Right atrium auricular region (tissue), 2 donors: ENCODE data around the gene SLFN14. TPM values are rescaled to one million over a fixed set of nuclear protein-coding genes. Genes with fewer than 3 reads are reported as not detected.

ENCODE experiments used
- DNase-seq: peaks from one replicate; pipeline ENCODE4 v3.0.0-alpha.2; 2019; ENCODE audit warnings: low spot score
- H3K27ac ChIP-seq, 2 donors: fragments of 200-600 bp; sonication (generic); 1 replicate in 1 of 2; 2 replicates in 1 of 2; pipeline ENCODE4 v1.5.1; 2016 to 2019
- H3K27me3 ChIP-seq, 2 donors: fragments of 200-600 bp; sonication (generic); one replicate each; pipeline versions ENCODE4 v1.5.1 to v1.6.0; 2017 to 2019
- H3K36me3 ChIP-seq: fragments of 200-600 bp; sonication (generic); one replicate; pipeline ENCODE4 v1.5.1; 2016
- H3K4me1 ChIP-seq, 2 donors: fragments of 200-600 bp; sonication (generic); one replicate each; pipeline versions ENCODE4 v1.5.1 to v1.6.0; 2017 to 2019
- H3K4me3 ChIP-seq, 2 donors: fragments of 200-600 bp; sonication (generic); 1 replicate in 1 of 2; 2 replicates in 1 of 2; pipeline ENCODE4 v1.5.1; 2017 to 2019; ENCODE audit warnings: mild to moderate bottlenecking in 1 of 2, moderate library complexity in 1 of 2
- H3K9me3 ChIP-seq, 2 donors: fragments of 200-600 bp; sonication (generic); one replicate each; pipeline ENCODE4 v1.5.1; 2019
- total RNA-seq, 2 donors: library from RNA; depleted of rRNA; stranded (reverse); fragments of >200 nt; gene quantifications; one replicate each; pipeline ENCODE4 v1.1.0, GENCODE V29; 2016
- TF ChIP-seq, protein P1 (sequence below), 2 donors: fragments of 200-600 bp; sonication (generic); IDR thresholded peaks; one replicate each; pipeline ENCODE4 v1.5.1; 2019; ENCODE audit warnings: antibody characterized with exemption in 2 of 2

The SLFN14 gene
- total RNA-seq: not detected

DNA sequence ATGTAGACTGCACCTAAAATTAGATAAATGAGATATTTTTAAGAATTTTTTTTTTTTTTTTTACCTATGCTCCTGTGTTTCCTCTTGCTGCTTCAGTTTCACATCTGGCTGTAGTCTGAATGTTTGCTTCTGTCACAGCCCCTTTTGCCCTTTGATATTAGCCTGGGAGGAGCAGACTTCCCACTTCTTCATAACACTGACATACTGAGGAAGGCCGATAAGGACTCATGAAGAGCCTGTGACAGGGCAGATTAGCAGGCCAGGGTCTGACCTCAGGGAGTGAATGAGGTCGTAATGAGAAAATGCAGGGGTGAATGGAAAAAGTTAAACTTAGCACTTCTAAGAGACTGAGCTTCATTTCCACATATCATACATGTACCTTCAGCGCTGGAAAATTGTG lies at the start of gene SLFN14:
Gene SLFN14, minus strand, starts transcription at position 117 of the 400 bp plus-strand sequence. CDS start 2,757 bp downstream, outside the sequence.
- Histone ChIP-seq H3K36me3 (no peaks in the 10 kb centered on the region), H3K4me3 (no peak within 1 kb of the TSS), H3K27ac (no peak within 1 kb of the TSS), H3K4me1 (no peaks in the 10 kb centered on the region), H3K9me3 (no peaks in the 10 kb centered on the region), H3K27me3 (no peaks in the 10 kb centered on the region)
- DNase-seq: no peak
- TF ChIP-seq, protein P1, sequence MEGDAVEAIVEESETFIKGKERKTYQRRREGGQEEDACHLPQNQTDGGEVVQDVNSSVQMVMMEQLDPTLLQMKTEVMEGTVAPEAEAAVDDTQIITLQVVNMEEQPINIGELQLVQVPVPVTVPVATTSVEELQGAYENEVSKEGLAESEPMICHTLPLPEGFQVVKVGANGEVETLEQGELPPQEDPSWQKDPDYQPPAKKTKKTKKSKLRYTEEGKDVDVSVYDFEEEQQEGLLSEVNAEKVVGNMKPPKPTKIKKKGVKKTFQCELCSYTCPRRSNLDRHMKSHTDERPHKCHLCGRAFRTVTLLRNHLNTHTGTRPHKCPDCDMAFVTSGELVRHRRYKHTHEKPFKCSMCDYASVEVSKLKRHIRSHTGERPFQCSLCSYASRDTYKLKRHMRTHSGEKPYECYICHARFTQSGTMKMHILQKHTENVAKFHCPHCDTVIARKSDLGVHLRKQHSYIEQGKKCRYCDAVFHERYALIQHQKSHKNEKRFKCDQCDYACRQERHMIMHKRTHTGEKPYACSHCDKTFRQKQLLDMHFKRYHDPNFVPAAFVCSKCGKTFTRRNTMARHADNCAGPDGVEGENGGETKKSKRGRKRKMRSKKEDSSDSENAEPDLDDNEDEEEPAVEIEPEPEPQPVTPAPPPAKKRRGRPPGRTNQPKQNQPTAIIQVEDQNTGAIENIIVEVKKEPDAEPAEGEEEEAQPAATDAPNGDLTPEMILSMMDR (IDR thresholded peaks at IDR 0.05): no peak

DNA sequence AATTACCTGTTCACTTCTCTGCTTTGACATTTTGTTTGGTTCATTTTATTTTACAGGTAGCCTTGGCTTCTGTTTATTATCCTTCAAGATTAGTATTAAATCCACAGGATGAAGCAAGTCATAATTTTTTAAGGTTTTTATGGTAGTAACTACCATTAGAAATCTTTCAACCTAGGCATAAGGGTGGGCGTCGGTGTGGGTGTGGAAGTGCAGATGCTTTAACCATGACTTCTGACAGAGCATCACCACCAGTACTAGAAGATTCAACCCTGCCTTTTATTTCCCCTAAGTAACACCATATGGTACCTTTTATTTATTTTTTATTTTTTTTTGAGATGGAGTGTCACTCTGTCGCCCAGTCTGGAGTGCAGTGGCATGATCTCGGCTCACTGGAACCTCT lies 49.2 kb upstream of the SLFN14 start:
- peaks cover 50% of the 10 kb centered on the region for H3K36me3 ChIP-seq
- no peak for DNase-seq
- no peak overlapping the region for H3K27ac ChIP-seq
- TF ChIP-seq, protein P1 (IDR thresholded peaks at IDR 0.05): no peak
- H3K9me3 ChIP-seq: no peaks in the 10 kb centered on the region
- H3K4me3 ChIP-seq: no peak overlapping the region
- no peaks in the 10 kb centered on the region for H3K4me1 ChIP-seq
- no peaks in the 10 kb centered on the region for H3K27me3 ChIP-seq

DNA sequence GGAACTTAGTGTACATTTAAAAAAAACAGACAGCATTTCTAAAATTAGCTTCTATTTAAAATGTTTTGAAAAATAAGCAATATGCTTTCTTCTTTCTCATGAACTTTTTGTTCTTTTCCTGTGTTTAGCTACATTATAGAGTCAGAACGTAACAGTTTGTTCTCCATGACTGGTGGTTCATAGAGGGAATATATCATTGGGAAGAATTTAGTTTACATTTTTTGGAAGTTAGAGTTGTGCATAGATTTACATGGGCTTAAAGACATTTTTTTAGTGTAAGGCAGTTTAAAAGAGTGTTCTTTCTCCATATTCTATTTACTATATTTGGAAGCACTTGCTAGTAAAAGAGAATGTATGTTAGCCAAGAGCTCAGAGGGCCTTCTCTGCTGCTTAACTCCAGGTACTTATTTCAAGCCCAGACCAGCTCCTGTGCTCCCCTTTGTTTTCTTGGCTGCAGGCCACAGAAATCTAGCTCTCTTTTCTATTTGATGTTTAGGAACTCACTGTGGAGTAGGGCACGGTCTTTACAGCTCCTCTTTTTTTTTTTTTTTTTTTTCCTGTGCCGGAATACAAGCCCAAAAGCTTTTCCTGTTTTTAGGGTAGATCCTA lies 46.7 kb upstream of the SLFN14 start:
- Histone ChIP-seq H3K9me3 (no peaks in the 10 kb centered on the region), H3K27me3 (no peaks in the 10 kb centered on the region), H3K27ac (no peak overlapping the region), H3K4me3 (no peak overlapping the region), H3K36me3 (peaks cover 50% of the 10 kb centered on the region), H3K4me1 (no peaks in the 10 kb centered on the region)
- TF ChIP-seq, protein P1 (IDR thresholded peaks at IDR 0.05): no peak
- DNase-seq: no peak

DNA sequence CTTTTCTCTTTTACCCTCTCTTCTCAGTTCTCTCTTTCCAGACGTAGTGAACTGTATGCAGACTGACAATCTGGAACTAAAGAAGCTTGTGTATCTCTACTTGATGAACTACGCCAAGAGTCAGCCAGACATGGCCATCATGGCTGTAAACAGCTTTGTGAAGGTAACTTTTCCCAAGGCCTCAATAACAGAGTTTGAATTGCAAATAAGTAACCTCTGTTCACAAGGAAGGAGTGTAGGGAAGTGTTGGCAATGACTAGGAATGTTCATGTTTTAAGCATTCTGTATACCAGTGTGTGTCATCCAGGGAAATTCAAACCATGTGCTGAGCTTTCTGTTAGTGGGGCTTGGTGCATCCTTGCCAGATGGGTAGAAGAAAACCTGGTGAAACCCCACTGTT lies 45.1 kb upstream of the SLFN14 start:
- Histone ChIP-seq H3K4me3 (no peak overlapping the region), H3K27ac (no peak overlapping the region), H3K36me3 (peaks cover 51% of the 10 kb centered on the region), H3K9me3 (no peaks in the 10 kb centered on the region), H3K27me3 (no peaks in the 10 kb centered on the region), H3K4me1 (no peaks in the 10 kb centered on the region)
- TF ChIP-seq, protein P1 (IDR thresholded peaks at IDR 0.05): no peak
- no peak for DNase-seq

DNA sequence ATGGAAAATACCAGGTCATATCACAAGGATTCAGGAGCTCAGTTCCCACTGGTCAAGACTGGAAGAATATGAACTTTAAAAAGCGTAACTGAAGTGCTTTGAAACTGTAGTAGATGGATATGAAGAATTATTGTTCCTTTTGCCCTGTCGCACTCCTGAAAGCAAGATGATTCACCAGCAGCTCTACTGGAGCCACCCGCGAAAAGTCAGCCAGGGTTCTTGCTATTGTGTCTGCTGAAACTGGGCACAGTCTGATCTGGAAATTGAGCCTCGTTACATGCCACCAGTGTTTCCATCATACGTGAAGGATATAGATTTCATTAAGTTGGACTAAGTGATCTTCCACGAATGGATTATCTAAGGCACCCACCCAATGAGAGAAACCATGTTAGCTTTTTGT lies 43.1 kb upstream of the SLFN14 start:
- H3K4me1 ChIP-seq: peaks cover 0 to 3% of the 10 kb centered on the region in 2 donors
- H3K27ac ChIP-seq: no peak overlapping the region
- TF ChIP-seq, protein P1 (IDR thresholded peaks at IDR 0.05): no peak
- no peak for DNase-seq
- H3K4me3 ChIP-seq: no peak overlapping the region
- H3K27me3 ChIP-seq: no peaks in the 10 kb centered on the region
- no peaks in the 10 kb centered on the region for H3K9me3 ChIP-seq
- H3K36me3 ChIP-seq: peaks cover 46% of the 10 kb centered on the region

DNA sequence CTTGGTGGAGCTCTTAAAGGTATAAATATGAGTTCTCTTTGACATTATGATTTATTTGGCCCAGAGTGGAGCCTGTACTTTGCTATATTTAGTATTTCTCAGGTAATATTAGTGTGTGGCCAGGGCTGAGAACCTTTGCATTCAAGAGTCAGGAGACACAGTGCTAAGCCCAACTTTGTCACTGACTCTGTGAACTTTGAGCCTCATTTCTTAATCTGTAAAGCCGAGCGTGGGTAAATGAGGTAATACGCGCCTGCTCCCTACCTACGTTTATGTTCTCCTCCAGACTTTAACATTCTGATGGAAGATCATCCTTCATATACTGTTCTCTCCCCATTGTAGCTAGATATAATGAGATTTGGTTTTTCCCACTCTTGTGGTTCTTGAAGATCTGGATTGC lies 37.0 kb upstream of the SLFN14 start:
- Histone ChIP-seq H3K4me3 (no peak overlapping the region), H3K27ac (no peak overlapping the region), H3K27me3 (no peaks in the 10 kb centered on the region), H3K36me3 (peaks cover 65% of the 10 kb centered on the region), H3K4me1 (peaks cover 0 to 4% of the 10 kb centered on the region in 2 donors), H3K9me3 (no peaks in the 10 kb centered on the region)
- no peak for DNase-seq
- TF ChIP-seq, protein P1 (IDR thresholded peaks at IDR 0.05): no peak
